Measurements from ENCODE around the gene BORCS6.

DNA sequence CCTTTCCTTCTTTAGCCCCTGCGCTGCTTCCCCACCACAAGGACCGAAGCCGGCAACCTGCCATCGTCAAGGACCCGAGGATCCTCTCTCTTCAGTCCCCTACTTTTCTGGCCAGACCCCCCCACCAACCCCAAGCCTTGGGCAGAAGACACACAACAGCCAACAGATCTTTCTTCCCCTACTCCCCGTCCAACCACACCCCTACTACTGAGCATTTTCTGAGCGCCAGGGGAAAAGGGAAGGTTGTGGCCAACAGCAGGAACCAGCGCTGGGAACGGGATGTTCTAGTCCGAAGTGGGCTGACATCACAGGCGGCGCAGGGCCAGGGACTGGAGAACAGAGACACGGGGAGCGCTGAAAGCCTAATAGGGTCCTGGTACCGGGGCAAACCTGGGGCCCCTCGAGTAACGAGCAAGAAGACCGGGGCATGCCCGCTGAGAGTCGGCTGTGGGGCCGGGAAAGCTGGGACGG is 38.3 kb downstream of the BORCS6 start:
- TF ChIP-seq EZH2 (IDR thresholded peaks at IDR 0.05; ENCODE audit: low read depth, unreplicated experiment): no peak
- TF ChIP-seq, protein P1, sequence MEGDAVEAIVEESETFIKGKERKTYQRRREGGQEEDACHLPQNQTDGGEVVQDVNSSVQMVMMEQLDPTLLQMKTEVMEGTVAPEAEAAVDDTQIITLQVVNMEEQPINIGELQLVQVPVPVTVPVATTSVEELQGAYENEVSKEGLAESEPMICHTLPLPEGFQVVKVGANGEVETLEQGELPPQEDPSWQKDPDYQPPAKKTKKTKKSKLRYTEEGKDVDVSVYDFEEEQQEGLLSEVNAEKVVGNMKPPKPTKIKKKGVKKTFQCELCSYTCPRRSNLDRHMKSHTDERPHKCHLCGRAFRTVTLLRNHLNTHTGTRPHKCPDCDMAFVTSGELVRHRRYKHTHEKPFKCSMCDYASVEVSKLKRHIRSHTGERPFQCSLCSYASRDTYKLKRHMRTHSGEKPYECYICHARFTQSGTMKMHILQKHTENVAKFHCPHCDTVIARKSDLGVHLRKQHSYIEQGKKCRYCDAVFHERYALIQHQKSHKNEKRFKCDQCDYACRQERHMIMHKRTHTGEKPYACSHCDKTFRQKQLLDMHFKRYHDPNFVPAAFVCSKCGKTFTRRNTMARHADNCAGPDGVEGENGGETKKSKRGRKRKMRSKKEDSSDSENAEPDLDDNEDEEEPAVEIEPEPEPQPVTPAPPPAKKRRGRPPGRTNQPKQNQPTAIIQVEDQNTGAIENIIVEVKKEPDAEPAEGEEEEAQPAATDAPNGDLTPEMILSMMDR (conservative IDR thresholded peaks at IDR 0.05; ENCODE audit: low read depth in 2 of 2): no peak
- TF ChIP-seq EZH2phosphoT487 (IDR thresholded peaks at IDR 0.05; ENCODE audit: unreplicated experiment): no peak
- TF ChIP-seq POLR2AphosphoS5 (IDR thresholded peaks at IDR 0.05; ENCODE audit: low read depth): no peak
- TF ChIP-seq CREB1 (CRISPR knock-in tag; IDR thresholded peaks at IDR 0.05; ENCODE audit: low read depth): no peak
- TF ChIP-seq, protein P2, sequence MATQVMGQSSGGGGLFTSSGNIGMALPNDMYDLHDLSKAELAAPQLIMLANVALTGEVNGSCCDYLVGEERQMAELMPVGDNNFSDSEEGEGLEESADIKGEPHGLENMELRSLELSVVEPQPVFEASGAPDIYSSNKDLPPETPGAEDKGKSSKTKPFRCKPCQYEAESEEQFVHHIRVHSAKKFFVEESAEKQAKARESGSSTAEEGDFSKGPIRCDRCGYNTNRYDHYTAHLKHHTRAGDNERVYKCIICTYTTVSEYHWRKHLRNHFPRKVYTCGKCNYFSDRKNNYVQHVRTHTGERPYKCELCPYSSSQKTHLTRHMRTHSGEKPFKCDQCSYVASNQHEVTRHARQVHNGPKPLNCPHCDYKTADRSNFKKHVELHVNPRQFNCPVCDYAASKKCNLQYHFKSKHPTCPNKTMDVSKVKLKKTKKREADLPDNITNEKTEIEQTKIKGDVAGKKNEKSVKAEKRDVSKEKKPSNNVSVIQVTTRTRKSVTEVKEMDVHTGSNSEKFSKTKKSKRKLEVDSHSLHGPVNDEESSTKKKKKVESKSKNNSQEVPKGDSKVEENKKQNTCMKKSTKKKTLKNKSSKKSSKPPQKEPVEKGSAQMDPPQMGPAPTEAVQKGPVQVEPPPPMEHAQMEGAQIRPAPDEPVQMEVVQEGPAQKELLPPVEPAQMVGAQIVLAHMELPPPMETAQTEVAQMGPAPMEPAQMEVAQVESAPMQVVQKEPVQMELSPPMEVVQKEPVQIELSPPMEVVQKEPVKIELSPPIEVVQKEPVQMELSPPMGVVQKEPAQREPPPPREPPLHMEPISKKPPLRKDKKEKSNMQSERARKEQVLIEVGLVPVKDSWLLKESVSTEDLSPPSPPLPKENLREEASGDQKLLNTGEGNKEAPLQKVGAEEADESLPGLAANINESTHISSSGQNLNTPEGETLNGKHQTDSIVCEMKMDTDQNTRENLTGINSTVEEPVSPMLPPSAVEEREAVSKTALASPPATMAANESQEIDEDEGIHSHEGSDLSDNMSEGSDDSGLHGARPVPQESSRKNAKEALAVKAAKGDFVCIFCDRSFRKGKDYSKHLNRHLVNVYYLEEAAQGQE (IDR thresholded peaks at IDR 0.05; ENCODE audit: unreplicated experiment): no peak
- no peak for TF ChIP-seq ZNF331 (CRISPR knock-in tag; IDR thresholded peaks at IDR 0.05; ENCODE audit: low read depth)
- TF ChIP-seq JUNB (IDR thresholded peaks at IDR 0.05; ENCODE audit: unreplicated experiment): no peak
- no peak for TF ChIP-seq STAT1 (IDR thresholded peaks at IDR 0.05; ENCODE audit: unreplicated experiment)
- TF ChIP-seq, protein P3, sequence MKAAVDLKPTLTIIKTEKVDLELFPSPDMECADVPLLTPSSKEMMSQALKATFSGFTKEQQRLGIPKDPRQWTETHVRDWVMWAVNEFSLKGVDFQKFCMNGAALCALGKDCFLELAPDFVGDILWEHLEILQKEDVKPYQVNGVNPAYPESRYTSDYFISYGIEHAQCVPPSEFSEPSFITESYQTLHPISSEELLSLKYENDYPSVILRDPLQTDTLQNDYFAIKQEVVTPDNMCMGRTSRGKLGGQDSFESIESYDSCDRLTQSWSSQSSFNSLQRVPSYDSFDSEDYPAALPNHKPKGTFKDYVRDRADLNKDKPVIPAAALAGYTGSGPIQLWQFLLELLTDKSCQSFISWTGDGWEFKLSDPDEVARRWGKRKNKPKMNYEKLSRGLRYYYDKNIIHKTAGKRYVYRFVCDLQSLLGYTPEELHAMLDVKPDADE (IDR thresholded peaks at IDR 0.05): no peak
- TF ChIP-seq ZNF114 (CRISPR knock-in tag; IDR thresholded peaks at IDR 0.05): no peak
- TF ChIP-seq, protein P4, sequence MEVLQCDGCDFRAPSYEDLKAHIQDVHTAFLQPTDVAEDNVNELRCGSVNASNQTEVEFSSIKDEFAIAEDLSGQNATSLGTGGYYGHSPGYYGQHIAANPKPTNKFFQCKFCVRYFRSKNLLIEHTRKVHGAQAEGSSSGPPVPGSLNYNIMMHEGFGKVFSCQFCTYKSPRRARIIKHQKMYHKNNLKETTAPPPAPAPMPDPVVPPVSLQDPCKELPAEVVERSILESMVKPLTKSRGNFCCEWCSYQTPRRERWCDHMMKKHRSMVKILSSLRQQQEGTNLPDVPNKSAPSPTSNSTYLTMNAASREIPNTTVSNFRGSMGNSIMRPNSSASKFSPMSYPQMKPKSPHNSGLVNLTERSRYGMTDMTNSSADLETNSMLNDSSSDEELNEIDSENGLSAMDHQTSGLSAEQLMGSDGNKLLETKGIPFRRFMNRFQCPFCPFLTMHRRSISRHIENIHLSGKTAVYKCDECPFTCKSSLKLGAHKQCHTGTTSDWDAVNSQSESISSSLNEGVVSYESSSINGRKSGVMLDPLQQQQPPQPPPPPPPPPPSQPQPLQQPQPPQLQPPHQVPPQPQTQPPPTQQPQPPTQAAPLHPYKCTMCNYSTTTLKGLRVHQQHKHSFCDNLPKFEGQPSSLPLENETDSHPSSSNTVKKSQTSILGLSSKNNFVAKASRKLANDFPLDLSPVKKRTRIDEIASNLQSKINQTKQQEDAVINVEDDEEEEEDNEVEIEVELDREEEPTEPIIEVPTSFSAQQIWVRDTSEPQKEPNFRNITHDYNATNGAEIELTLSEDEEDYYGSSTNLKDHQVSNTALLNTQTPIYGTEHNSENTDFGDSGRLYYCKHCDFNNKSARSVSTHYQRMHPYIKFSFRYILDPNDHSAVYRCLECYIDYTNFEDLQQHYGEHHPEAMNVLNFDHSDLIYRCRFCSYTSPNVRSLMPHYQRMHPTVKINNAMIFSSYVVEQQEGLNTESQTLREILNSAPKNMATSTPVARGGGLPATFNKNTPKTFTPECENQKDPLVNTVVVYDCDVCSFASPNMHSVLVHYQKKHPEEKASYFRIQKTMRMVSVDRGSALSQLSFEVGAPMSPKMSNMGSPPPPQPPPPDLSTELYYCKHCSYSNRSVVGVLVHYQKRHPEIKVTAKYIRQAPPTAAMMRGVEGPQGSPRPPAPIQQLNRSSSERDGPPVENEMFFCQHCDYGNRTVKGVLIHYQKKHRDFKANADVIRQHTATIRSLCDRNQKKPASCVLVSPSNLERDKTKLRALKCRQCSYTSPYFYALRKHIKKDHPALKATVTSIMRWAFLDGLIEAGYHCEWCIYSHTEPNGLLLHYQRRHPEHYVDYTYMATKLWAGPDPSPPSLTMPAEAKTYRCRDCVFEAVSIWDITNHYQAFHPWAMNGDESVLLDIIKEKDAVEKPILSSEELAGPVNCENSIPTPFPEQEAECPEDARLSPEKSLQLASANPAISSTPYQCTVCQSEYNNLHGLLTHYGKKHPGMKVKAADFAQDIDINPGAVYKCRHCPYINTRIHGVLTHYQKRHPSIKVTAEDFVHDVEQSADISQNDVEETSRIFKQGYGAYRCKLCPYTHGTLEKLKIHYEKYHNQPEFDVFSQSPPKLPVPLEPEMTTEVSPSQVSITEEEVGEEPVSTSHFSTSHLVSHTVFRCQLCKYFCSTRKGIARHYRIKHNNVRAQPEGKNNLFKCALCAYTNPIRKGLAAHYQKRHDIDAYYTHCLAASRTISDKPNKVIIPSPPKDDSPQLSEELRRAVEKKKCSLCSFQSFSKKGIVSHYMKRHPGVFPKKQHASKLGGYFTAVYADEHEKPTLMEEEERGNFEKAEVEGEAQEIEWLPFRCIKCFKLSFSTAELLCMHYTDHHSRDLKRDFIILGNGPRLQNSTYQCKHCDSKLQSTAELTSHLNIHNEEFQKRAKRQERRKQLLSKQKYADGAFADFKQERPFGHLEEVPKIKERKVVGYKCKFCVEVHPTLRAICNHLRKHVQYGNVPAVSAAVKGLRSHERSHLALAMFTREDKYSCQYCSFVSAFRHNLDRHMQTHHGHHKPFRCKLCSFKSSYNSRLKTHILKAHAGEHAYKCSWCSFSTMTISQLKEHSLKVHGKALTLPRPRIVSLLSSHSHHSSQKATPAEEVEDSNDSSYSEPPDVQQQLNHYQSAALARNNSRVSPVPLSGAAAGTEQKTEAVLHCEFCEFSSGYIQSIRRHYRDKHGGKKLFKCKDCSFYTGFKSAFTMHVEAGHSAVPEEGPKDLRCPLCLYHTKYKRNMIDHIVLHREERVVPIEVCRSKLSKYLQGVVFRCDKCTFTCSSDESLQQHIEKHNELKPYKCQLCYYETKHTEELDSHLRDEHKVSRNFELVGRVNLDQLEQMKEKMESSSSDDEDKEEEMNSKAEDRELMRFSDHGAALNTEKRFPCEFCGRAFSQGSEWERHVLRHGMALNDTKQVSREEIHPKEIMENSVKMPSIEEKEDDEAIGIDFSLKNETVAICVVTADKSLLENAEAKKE (CRISPR knock-in tag; IDR thresholded peaks at IDR 0.05): no peak
- no peak for TF ChIP-seq NANOG (IDR thresholded peaks at IDR 0.05; ENCODE audit: borderline replicate concordance)

Measured in GM23338 (cell line).